ENCODE results near the gene STEAP3.

GRCh38 chr2:119249311-119249710, 25.7 kb downstream of the STEAP3 start:
- TF ChIP-seq CTCF (conservative IDR thresholded peaks at IDR 0.05; ENCODE audit: low read depth, low read length) (no peak), EZH2phosphoT487 (IDR thresholded peaks at IDR 0.05; ENCODE audit: borderline replicate concordance, low read length) (no peak)

All from PC-3 (cell line).